DND-41 (cell line): ENCODE data around the gene BOD1L1.

Source experiments
- ATAC-seq: fragments of 200-7000 bp; cut with Tn5 transposase; 3 replicates; pipeline ENCODE4 v1.9.1; 2021; ENCODE audit warnings: low read depth; ENCODE audit not compliant: insufficient read depth
- DNase-seq: peaks from one replicate; pipeline ENCODE4 v3.0.0-alpha.2; 2020
- H2AFZ ChIP-seq: 2 replicates; pipeline ENCODE4 v1.6.0; 2012; ENCODE audit warnings: low read depth, low read length
- H3K27ac ChIP-seq: 2 replicates; pipeline ENCODE4 v1.5.1; 2012; ENCODE audit warnings: low read length, inconsistent platforms
- H3K27me3 ChIP-seq: fragments of 200-600 bp; sonication (generic); 2 replicates; pipeline ENCODE4 v1.6.0; 2012; ENCODE audit warnings: low read length, mild to moderate bottlenecking, inconsistent platforms; ENCODE audit not compliant: insufficient read depth, poor library complexity
- H3K36me3 ChIP-seq: 2 replicates; pipeline ENCODE4 v1.5.1; 2012; ENCODE audit warnings: low read length, inconsistent platforms; ENCODE audit not compliant: insufficient read depth
- H3K4me1 ChIP-seq: 2 replicates; pipeline ENCODE4 v1.5.1; 2012; ENCODE audit warnings: mild to moderate bottlenecking, low read length; ENCODE audit not compliant: insufficient read depth
- H3K4me2 ChIP-seq: 2 replicates; pipeline ENCODE4 v1.6.0; 2012; ENCODE audit warnings: mild to moderate bottlenecking, moderate library complexity, low read length, inconsistent platforms; ENCODE audit not compliant: insufficient read depth
- H3K4me3 ChIP-seq, 2 experiments: fragments of 200-600 bp in 1 of 2; shearing (Covaris generic) in 1 of 2; 2 replicates each; pipeline ENCODE4 v1.5.1; 2012 to 2016; ENCODE audit warnings: inconsistent platforms in 2 of 2, low read length in 2 of 2, mild to moderate bottlenecking in 2 of 2, low read depth in 1 of 2, moderate library complexity in 1 of 2
- H3K79me2 ChIP-seq: 2 replicates; pipeline ENCODE4 v1.6.0; 2012; ENCODE audit warnings: low read length, inconsistent platforms; ENCODE audit not compliant: insufficient read depth
- H3K9ac ChIP-seq: 2 replicates; pipeline ENCODE4 v1.6.0; 2012; ENCODE audit warnings: low read depth, mild to moderate bottlenecking, inconsistent platforms, low read length, moderate library complexity
- H3K9me3 ChIP-seq: 2 replicates; pipeline ENCODE4 v1.5.1; 2012; ENCODE audit warnings: low read length, moderate library complexity, mild to moderate bottlenecking, inconsistent platforms; ENCODE audit not compliant: insufficient read depth, severe bottlenecking
- H4K20me1 ChIP-seq: 2 replicates; pipeline ENCODE4 v1.6.0; 2012; ENCODE audit warnings: low read length; ENCODE audit not compliant: insufficient read depth
- CTCF ChIP-seq: IDR thresholded peaks from 2 replicates; pipeline ENCODE4 v1.5.1; 2012; ENCODE audit warnings: borderline replicate concordance, low read length, moderate library complexity, mild to moderate bottlenecking; ENCODE audit not compliant: poor library complexity, severe bottlenecking; ENCODE audit errors: extremely low read depth
- EZH2 ChIP-seq: IDR thresholded peaks from 3 replicates; pipeline ENCODE4 v1.6.1; 2012; ENCODE audit warnings: borderline replicate concordance, low read depth, mild to moderate bottlenecking, moderate library complexity, low read length, inconsistent platforms; ENCODE audit not compliant: severe bottlenecking

BOD1L1 gene

GRCh38 chr4:13522282-13523104 is 105.0 kb downstream of the BOD1L1 start:
- no peak for DNase-seq
- no peak overlapping the region for H3K4me2 ChIP-seq

GRCh38 chr4:13521047-13521446 is 106.5 kb downstream of the BOD1L1 start:
- Histone ChIP-seq H3K4me2 (no peak overlapping the region), H2AFZ (no peak overlapping the region), H3K4me1 (no peaks in the 10 kb centered on the region), H3K9ac (no peak overlapping the region), H3K27ac (no peak overlapping the region), H3K79me2 (no peaks in the 10 kb centered on the region), H3K36me3 (no peaks in the 10 kb centered on the region), H3K4me3 (no peak overlapping the region), H3K9me3 (no peaks in the 10 kb centered on the region), H4K20me1 (no peaks in the 10 kb centered on the region), H3K27me3 (no peaks in the 10 kb centered on the region)
- ATAC-seq: no peak
- no peak for TF ChIP-seq EZH2
- no peak for TF ChIP-seq CTCF
- no peak for DNase-seq

More at GRCh38 chr4:13522282-13523104, 105.0 kb downstream of the BOD1L1 start:
- Histone ChIP-seq H3K4me1 (no peaks in the 10 kb centered on the region), H3K27ac (no peak overlapping the region), H4K20me1 (no peaks in the 10 kb centered on the region), H3K36me3 (no peaks in the 10 kb centered on the region), H3K9ac (no peak overlapping the region), H3K9me3 (no peaks in the 10 kb centered on the region), H3K27me3 (no peaks in the 10 kb centered on the region), H3K79me2 (no peaks in the 10 kb centered on the region), H2AFZ (no peak overlapping the region), H3K4me3 (no peak overlapping the region)
- TF ChIP-seq CTCF (no peak), EZH2 (no peak)
- ATAC-seq: no peak
